NCI-H446 (cell line): ENCODE results near the gene BRD9.
"Not testable (repeated sequence)": the region's sequence is repeated elsewhere in the genome, so short reads cannot be mapped to it uniquely, and the experiment has no call there.

Experiments
- DNase-seq, 2 experiments: peaks; one replicate each; lab custom pipeline; 2025; lab: John Stamatoyannopoulos, UW

BRD9 gene

GRCh38 chr5:843926-844325 lies 48.7 kb downstream of the BRD9 start:
- not testable (repeated sequence) for DNase-seq

DNA sequence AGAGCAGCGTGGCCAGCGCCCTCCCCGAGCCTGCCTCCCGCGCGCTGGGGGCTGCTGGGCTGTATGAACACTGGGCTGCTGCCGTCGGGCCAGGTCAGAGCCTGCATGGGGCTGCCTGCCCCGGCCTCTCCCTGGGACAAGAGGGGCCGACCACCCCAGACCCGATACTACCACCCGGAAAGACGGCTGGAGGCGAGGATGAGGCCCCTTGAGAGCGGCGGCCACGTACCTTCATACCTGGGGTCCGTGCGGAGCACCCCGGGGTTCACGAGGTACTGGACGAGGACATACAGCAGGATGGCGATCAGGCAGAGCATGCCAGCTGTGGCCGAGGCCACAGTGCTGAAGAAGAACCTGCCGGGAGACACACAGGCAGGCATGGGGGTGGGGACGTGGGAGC lies 49.2 kb downstream of the BRD9 start:
- not testable (repeated sequence) for DNase-seq

- DNase-seq: not testable (repeated sequence)
Measured at GRCh38 chr5:842402-843221, 50.0 kb downstream of the BRD9 start.

DNA sequence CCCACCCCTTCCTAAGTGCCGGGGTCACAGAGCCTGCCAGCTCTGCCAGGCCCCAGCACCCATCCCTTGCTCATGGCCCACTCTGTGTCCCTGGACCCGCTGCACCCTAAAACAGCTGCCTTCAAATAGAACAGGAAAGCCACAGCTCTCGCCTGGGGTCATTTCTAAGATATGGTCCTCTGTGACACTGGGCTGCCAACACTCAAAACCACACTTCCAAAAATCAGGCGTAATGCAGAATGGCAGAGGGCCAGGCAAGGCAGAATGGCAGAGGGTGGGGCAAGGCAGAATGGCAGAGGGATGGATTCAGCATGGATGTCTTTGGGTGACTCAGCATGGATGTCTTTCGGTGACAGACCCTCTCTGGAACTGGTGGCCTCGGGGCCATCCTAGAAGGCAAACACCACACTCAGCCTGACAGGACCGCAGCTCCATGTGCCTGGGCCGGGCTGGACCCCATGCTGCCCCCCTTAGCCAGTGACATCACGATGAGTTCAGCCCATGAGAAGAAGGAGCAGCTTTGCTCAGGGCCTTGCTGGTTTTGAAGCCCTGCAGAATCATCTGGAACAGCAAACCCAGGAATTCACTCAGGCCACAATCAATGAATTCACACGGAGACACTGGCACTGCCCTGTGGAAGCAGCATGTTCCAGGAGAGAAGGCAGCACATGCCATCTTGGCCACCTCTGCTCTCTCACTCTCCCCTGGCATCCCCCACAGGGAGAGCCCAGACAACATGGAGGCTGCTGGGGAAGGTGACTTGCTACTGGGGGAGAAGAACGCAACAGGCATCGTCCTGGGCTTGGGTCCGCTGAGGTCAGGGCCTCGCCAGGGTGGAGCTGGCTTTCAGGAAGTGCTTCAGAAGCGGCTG lies 50.8 kb downstream of the BRD9 start:
- not testable (repeated sequence) for DNase-seq

DNA sequence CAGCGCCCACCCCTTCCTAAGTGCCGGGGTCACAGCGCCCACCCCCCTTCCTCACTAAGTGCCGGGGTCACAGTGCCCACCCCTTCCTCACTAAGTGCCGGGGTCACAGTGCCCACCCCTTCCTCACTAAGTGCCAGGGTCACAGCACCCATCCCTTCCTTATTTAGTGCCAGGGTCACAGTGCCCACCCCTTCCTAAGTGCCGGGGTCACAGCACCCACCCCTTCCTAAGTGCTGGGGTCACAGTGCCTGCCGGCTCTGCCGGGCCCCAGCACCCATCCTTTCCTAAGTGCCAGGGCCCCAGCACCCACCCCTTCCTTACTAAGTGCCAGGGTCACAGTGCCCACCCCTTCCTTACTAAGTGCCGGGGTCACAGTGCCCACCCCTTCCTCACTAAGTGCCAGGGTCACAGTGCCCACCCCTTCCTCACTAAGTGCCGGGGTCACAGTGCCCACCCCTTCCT lies 51.6 kb downstream of the BRD9 start:
- DNase-seq: not testable (repeated sequence)

DNA sequence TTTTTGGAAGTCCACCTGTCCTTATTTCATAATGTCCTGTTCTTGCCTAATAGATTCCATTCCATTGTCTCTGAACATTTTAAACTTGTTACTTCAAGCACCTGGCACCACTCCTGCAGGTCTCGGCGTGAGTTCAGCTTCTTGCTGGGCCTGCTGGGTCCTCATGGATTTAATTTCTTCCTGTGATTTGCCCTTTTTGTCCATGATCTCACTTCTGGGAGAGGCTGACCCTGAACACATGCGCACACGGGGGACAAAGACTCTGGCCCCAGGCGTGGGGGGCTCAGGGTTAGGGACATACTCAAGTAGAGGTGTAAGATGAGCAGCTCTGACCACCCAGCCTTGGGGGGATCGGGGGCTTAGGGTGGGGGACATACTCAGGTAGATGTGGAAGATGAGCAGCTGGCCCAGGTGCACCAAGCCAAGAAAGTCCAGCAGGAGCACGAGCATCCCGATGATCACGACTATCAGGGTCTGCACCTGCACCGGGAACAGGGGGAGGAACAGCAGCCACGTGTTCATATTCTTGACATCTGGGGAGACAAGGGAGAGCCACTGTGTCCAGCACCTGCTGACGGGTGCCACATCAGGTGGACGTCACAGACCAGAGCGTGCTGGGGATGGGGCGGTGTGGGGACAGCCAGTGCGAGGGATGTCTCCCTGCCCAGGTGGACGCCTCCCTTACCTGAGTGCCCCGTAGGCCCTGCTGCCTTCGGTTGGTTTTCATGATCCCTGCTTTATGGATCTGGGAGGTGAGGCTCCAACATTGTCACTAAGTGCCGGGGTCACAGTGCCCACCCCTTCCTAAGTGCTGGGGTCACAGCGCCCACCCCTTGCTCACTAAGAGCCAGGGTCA lies 52.3 kb downstream of the BRD9 start:
- not testable (repeated sequence) for DNase-seq

DNA sequence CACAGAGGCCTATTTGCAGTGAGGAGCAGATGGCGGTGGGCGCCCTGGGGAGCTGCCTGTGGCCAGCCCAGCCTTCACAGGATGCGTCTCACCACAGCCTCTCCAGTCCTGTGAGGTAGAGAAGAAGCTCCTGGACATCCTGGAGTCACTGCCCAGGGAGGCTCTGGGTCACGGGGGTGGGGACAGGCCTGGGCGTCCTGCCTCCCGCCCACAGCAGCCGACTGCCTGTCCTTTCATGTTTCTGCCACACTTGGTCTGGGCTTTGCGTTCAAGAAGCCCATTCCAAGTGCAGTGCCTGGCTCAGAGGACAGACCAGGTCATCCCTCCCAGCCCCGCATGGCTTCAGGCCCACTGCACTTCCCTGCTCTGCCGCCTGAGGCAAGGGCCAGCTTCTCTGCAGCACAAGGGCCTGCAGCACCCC lies 54.2 kb downstream of the BRD9 start:
- DNase-seq: not testable (repeated sequence)

DNA sequence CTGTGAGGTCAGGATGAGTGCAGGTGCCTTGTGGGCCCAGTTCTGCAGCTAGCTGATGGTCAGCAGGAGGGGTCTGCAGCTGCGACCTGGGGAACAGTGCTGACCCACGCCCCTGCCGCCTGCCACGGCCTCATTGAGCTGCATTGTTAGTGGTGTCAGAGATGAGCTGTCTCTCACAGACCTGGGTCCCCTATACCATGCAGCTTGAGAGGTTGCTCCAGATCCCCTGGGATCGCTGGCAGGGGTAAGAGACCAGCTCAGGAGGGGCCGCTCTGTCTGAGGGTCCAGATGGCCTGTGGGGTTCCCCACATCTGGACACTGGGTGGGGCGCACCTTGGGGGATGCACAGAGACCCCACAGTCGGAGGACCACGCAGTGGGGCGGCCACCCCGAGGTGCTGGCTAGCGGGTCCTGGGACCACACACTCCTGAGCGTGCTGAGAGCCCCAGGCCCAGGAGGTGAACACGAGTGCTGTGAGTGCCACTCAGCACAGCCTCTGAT lies 54.9 kb downstream of the BRD9 start:
- not testable (repeated sequence) for DNase-seq

DNA sequence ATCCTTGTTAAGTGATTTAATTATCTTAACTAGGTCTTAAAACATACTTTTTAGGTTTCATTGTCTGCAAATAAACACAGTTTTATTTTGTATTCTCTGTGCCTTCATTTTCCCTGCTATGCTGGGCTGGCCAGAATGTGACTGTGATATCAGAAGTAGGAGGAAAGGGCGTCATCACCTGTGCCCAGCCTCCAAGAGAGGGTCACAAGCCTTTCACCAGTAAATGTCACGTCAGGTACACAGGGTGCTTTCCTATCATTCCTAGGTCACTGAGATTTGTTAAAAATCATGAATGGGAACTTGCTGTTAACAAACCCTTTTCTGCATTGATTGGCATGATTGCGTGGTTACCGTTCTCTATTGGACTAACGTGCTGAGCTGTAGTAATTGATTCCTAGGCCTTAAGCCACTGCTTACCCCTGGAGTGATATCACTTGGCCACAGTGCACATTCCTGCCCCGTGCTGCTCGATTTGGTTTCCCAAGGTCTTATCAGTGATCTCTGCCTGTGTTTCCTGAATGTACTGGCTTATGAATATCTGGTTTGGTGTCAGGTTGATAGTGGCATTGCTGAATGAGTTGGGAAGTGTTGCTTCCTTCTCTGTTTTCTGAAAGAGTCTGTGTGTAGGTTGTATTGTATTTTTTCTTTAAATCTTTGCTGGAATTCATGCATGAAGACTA lies 56.5 kb downstream of the BRD9 start:
- not testable (repeated sequence) for DNase-seq

DNA sequence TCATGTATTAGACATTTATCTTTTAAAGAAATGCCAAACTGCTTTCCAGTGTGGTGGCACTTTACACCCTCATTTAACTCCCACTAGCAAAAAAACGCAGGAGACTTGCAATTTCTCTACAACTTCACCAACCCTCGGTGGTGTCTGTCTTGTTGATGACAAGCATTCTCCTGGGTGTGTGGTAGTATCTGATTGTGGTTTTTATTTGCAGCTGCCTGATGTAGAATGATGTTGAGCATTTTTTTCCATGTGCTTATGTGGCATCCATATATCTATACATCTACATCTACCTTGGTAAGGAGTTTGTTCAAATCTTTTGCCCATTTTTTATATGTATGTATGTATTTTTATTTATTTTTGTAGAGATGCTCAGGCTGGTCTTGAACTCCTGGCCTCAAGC lies 58.6 kb downstream of the BRD9 start:
- DNase-seq: not testable (repeated sequence)

DNA sequence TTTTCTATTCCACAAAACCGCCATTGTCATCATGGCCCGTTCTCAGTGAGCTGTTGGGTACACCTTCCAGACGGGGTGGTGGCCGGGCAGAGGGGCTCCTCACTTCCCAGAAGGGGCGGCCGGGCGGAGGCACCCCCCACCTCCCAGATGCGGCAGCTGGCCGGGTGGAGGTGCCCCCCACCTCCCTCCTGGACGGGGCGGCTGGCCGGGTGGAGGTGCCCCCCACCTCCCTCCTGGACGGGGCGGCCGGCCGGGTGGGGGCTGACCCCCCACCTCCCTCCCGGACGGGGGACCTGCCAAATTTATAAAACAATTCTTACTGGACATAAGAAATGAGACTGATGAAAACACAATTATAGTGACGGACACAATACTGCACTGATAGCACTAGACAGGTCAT lies 64.4 kb downstream of the BRD9 start:
- not testable (repeated sequence) for DNase-seq

DNA sequence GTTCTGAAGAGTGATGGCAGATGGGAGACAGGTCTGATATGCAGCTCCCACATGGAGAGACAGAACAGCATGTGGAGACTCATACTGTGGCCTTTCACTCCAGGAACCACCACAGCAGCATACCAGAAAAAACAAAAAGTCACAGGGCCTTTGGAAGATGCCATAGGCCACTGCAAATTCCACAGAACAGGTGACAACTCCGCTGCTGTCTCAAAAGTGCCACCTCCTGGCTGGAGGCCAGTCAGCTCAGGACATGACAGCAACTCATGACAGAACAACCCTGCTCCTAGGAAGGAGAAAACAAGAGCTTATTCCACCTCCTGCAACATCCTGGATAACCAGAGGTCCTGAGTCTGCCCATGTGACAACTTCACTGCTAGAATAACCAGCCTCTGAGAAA lies 67.1 kb downstream of the BRD9 start:
- DNase-seq: not testable (repeated sequence)

DNA sequence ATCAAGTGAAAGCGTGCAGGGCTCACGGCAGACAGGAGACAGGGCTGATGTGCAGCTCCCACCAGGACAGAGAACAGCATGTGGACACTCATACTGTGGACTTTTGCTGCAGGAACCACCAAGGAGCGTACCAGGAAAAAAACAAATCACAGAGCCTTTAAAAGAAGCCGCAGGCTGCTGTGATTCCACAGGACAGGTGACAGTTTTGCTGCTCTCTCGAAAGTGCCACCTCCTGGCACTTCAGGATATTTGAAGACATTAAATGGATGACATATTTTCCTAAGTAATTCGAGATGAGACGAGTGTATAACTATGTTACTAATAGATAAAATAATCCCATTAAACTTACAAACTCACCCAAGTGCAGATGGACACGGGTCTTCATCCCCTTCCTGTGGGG lies 71.1 kb downstream of the BRD9 start:
- DNase-seq: no peak

GRCh38 chr5:820245-820644 lies 72.4 kb downstream of the BRD9 start:
- DNase-seq: no peak

- no peak for DNase-seq
Measured at GRCh38 chr5:819078-819477, 73.5 kb downstream of the BRD9 start.

GRCh38 chr5:816176-816575 lies 76.4 kb downstream of the BRD9 start:
- no peak for DNase-seq

- DNase-seq: no peak
Measured at GRCh38 chr5:815449-815848, 77.2 kb downstream of the BRD9 start.
